GM10266 (cell line): ENCODE measurements around the gene CAPZB.
A peak's percentile ranks its signal among the peaks of the same experiment; 100 is the strongest.

Experiments used
- DNase-seq: peaks from one replicate; pipeline ENCODE4 v3.0.0; 2012; ENCODE audit errors: extremely low spot score
- CTCF ChIP-seq: IDR thresholded peaks from 2 replicates; pipeline ENCODE4 v1.5.1; 2012; ENCODE audit warnings: mild to moderate bottlenecking, low read depth; ENCODE audit not compliant: control insufficient read depth, insufficient read depth; ENCODE audit errors: missing control alignments

The CAPZB gene

DNA sequence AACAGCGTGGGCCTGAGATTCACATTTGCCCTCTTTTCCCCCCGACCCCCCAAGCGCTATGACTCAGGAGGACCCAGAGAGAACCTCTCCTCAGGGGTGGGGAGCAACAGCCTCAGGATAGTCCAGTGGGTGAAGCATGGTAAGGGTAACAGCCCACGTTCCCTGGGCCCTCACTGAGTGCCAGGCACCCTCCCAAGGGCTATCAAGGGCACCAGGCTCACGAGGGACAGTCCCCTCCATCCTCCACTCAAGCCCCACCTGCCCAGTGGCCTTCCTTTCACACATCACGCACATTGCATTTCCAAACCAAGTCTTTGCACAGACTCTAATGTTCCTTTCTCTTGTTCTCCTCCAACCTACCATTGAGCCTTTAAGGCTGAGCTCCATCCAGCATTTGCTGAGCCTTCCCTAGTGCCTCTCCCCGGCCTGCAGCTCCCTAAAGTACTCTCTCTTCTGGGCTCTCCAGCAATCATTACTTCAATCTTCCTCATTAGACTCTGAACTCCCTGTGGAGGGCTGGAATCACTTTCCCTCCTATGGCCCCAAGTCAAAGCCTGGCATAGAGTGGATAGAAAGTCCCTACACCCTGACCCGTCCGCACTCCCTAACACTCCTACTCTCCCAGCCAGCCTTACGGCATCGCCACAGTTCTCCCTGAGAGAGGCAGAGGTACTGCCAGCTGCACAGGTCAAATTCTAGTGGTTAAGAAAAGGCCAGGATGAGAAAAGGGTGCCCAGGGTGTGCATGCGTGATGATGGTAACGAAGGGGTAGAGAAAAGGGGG lies 174.4 kb downstream of the CAPZB start:
- TF ChIP-seq CTCF: no peak
- DNase-seq: peak; percentile 20

DNA sequence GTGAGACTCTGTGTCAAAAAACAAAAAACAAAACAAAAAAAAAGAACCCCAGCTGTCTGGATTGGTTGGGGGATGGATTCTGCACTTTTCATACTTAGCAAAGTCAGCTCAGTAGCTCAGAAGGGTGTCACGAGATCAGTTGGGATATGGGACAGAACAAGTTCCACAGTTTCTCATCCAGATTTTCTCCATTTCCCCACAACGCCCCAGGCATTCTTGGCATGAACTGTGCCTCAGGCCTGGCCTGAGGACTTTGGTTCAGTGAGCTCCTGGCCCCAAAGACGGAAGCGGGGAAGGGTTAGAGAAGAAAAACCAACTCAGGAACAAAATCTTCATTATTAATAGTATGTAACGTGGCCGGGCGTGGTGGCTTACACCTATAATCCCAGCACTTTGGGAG lies 175.3 kb downstream of the CAPZB start:
- TF ChIP-seq CTCF: no peak
- DNase-seq: no peak

DNA sequence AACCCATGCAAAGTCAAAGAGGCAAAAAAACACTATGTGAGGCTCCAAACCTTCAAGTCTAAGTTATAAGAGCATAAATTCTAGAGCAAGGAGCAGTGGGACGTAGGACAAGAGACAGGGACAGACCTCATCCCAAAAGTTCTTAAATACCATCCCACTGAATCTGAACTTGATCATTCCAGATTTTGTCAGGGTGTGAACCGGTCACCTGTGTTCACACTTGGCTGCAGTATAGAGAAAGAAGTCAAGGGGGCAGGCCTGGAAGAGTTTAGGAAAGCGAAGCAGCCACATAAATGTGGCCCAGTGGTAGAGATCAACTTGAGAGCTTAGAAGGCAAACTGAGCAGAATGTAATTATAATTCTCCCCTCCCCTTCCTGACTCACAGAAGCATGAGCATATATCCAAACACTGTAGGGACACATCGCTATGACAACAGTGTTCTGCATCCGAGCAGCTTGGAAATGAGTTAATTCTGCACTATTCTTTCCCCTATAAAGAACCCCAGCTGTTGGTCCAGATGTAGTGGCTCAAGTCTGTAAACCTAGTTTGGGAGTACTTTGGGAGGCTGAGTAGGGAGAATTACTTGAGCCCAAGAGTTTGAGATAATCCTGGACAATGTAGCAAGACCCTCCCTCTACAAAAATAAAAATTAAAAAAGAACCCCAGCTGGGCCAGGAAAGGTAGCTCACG lies 176.1 kb downstream of the CAPZB start:
- DNase-seq: no peak
- no peak for TF ChIP-seq CTCF

- no peak for DNase-seq
Measured at GRCh38 chr1:19308509-19308907, 176.8 kb downstream of the CAPZB start.

GRCh38 chr1:19307794-19308508 lies 177.4 kb downstream of the CAPZB start:
- no peak for TF ChIP-seq CTCF
- no peak for DNase-seq

More at GRCh38 chr1:19308509-19308907, 176.8 kb downstream of the CAPZB start:
- no peak for TF ChIP-seq CTCF

DNA sequence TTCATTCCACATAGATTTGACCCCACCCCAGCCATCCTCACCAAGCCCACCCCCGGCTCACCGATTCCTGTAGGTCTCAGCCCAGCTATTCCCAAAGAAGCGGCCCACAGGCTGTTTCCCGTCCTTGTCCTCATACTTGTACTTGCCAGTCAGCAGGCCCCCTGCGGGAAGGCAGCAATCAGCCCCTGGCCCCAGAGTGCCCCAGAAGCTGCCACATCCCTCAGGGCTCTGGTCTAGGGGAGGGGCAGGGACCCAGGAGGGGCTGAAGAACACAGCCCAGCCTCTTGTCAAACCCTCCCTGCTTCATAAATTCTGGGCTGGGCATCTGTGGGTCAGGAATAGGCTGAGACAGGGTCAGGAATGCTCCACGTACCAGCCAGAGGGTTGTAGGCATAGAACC lies 178.4 kb downstream of the CAPZB start:
- DNase-seq: no peak
- TF ChIP-seq CTCF: no peak
